CD4-positive, alpha-beta T cell (primary cell): ENCODE measurements around the gene PRRX1. TPM values are rescaled to one million over a fixed set of nuclear protein-coding genes. Genes with fewer than 3 reads are reported as not detected.

ENCODE experiments used
- ATAC-seq: fragments of 200-7000 bp; cut with Tn5 transposase; one replicate; pipeline ENCODE4 v1.10.0; 2022; ENCODE audit warnings: mild to moderate bottlenecking; ENCODE audit not compliant: poor library complexity
- CTCF ChIA-PET: fragments of 350-600 bp; sonication (Branson Sonifier 250); formaldehyde crosslinking; loops from one replicate; lab custom pipeline; 2021; ENCODE audit warnings: antibody characterized with exemption, inconsistent platforms; lab: Charles Lee
- POLR2A ChIA-PET: fragments of 350-600 bp; sonication (Branson Sonifier 250); formaldehyde crosslinking; loops from one replicate; lab custom pipeline; 2021; ENCODE audit warnings: antibody characterized with exemption, inconsistent platforms; lab: Charles Lee
- DNase-seq, 14 experiments: peaks; one replicate each; pipeline ENCODE4 v3.0.0-alpha.2; 2013 to 2020; ENCODE audit warnings: mixed read lengths in 2 of 14
- H3K27ac ChIP-seq, 2 donors: one replicate each; pipeline versions ENCODE4 v1.5.1 to v1.7.0; 2013; ENCODE audit warnings: low read length in 2 of 2, low read depth in 1 of 2, mild to moderate bottlenecking in 1 of 2
- H3K27me3 ChIP-seq, 2 experiments: 1 replicate in 1 of 2; 2 replicates in 1 of 2; pipeline versions ENCODE4 v1.6.1 to v1.7.0; 2013; ENCODE audit warnings: low read length in 2 of 2, control low read depth in 1 of 2, mild to moderate bottlenecking in 1 of 2, moderate library complexity in 1 of 2; ENCODE audit not compliant: insufficient read depth in 2 of 2, control insufficient read depth in 1 of 2
- H3K36me3 ChIP-seq: one replicate; pipeline ENCODE4 v1.6.1; 2013; ENCODE audit warnings: low read length, control low read depth; ENCODE audit not compliant: insufficient read depth
- H3K4me1 ChIP-seq: one replicate; pipeline ENCODE4 v1.6.1; 2013; ENCODE audit warnings: low read length, control low read depth; ENCODE audit not compliant: insufficient read depth
- H3K4me3 ChIP-seq: one replicate; pipeline ENCODE4 v1.5.1; 2013; ENCODE audit warnings: mild to moderate bottlenecking, low read length, moderate library complexity
- H3K9me3 ChIP-seq, 2 experiments: 1 replicate in 1 of 2; 2 replicates in 1 of 2; pipeline versions ENCODE4 v1.6.1 to v1.7.0; 2013; ENCODE audit warnings: low read length in 2 of 2, mild to moderate bottlenecking in 2 of 2, control low read depth in 1 of 2, moderate library complexity in 1 of 2; ENCODE audit not compliant: control insufficient read depth in 1 of 2, insufficient read depth in 1 of 2
- H3K27ac Mint-ChIP-seq: one replicate; pipeline ENCODE4 v1.8.0; 2020; ENCODE audit warnings: mixed read lengths
- H3K27me3 Mint-ChIP-seq: one replicate; pipeline ENCODE4 v1.8.0; 2021; ENCODE audit warnings: mixed read lengths
- H3K36me3 Mint-ChIP-seq: one replicate; pipeline ENCODE4 v1.8.0; 2021; ENCODE audit warnings: low read depth, mixed read lengths
- H3K4me1 Mint-ChIP-seq: one replicate; pipeline ENCODE4 v1.8.0; 2021; ENCODE audit warnings: low read depth, mixed read lengths
- H3K4me3 Mint-ChIP-seq: one replicate; pipeline ENCODE4 v1.8.0; 2020; ENCODE audit warnings: mild to moderate bottlenecking, mixed read lengths
- H3K9me3 Mint-ChIP-seq: one replicate; pipeline ENCODE4 v1.8.0; 2020; ENCODE audit warnings: mixed read lengths
- intact Hi-C, 2 experiments: fragments of 100-400 bp; cut with DNase I in 1 of 2; cut with micrococcal nuclease in 1 of 2; formaldehyde crosslinking; loops; one replicate each; pipeline versions ENCODE4 v1.15.1 to v1.9.0; 2023 to 2025; cut with DNase I, micrococcal nuclease
- total RNA-seq, 174 experiments: library from RNA in 2 of 174; stranded (reverse) in 2 of 174; gene quantifications; one replicate each; pipeline ENCODE4 v1.2.3 and lab custom pipeline; 2021 to 2026
- TF ChIP-seq, protein P1 (sequence below): fragments of 200-600 bp; IDR thresholded peaks from one replicate; pipeline ENCODE4 v1.8.0; 2022; ENCODE audit warnings: antibody characterized with exemption, mild to moderate bottlenecking

Gene PRRX1
- total RNA-seq, 2 experiments from 2014 or later: not detected

GRCh38 chr1:170670802-170671628 is 7.1 kb downstream of the PRRX1 start:
- TF ChIP-seq, protein P1, sequence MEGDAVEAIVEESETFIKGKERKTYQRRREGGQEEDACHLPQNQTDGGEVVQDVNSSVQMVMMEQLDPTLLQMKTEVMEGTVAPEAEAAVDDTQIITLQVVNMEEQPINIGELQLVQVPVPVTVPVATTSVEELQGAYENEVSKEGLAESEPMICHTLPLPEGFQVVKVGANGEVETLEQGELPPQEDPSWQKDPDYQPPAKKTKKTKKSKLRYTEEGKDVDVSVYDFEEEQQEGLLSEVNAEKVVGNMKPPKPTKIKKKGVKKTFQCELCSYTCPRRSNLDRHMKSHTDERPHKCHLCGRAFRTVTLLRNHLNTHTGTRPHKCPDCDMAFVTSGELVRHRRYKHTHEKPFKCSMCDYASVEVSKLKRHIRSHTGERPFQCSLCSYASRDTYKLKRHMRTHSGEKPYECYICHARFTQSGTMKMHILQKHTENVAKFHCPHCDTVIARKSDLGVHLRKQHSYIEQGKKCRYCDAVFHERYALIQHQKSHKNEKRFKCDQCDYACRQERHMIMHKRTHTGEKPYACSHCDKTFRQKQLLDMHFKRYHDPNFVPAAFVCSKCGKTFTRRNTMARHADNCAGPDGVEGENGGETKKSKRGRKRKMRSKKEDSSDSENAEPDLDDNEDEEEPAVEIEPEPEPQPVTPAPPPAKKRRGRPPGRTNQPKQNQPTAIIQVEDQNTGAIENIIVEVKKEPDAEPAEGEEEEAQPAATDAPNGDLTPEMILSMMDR: no peak
- peaks cover 61 to 70% of the 10 kb centered on the region in 2 experiments for H3K27me3 ChIP-seq
- H3K27me3 Mint-ChIP-seq: peaks cover 82% of the 10 kb centered on the region

DNA sequence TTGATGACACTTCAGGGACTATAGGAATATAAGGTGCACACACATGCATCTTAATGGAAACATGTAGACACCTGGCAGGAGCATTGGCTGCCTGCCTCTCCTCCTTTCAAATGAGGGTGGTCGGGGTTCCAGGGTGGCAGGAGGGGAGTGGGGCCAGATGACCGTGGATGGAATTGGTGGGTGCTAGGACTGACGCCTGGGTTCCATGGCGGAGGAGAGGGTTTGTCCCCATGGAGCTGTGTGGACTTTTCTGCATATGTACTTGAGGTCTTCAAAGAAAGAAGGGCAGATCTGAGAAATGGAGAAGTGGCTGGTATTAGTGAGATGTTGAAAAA is 7.7 kb downstream of the PRRX1 start:
- Histone ChIP-seq H3K4me1 (no peaks in the 10 kb centered on the region), H3K36me3 (no peaks in the 10 kb centered on the region), H3K27ac (no peak overlapping the region), H3K9me3 (peaks cover 0 to 10% of the 10 kb centered on the region in 2 experiments), H3K27me3 (peaks cover 55 to 64% of the 10 kb centered on the region in 2 experiments), H3K4me3 (no peak overlapping the region)
- no peak for DNase-seq
- peaks cover 22% of the 10 kb centered on the region for H3K4me1 Mint-ChIP-seq
- intact Hi-C loops: no loop called here
- TF ChIP-seq, protein P1: no peak
- H3K27me3 Mint-ChIP-seq: peaks cover 83% of the 10 kb centered on the region
- CTCF ChIA-PET: no interaction called here
- H3K4me3 Mint-ChIP-seq: no peak overlapping the region
- POLR2A ChIA-PET: no interaction called here
- H3K27ac Mint-ChIP-seq: no peak overlapping the region
- no peaks in the 10 kb centered on the region for H3K9me3 Mint-ChIP-seq
- ATAC-seq: no peak
- H3K36me3 Mint-ChIP-seq: no peaks in the 10 kb centered on the region

More at GRCh38 chr1:170670802-170671628, 7.1 kb downstream of the PRRX1 start:
- Histone ChIP-seq H3K9me3 (peaks cover 0 to 12% of the 10 kb centered on the region in 2 experiments), H3K36me3 (no peaks in the 10 kb centered on the region), H3K27ac (no peak overlapping the region), H3K4me1 (no peaks in the 10 kb centered on the region), H3K4me3 (no peak overlapping the region)
- DNase-seq: peak in 1 of 14 experiments; percentile 5
- intact Hi-C loops: no loop called here
- Mint-ChIP-seq H3K4me1 (peaks cover 23% of the 10 kb centered on the region), H3K9me3 (no peaks in the 10 kb centered on the region), H3K4me3 (no peak overlapping the region), H3K27ac (no peak overlapping the region), H3K36me3 (no peaks in the 10 kb centered on the region)
- CTCF ChIA-PET: no interaction called here
- ATAC-seq: no peak
- POLR2A ChIA-PET: no interaction called here

GRCh38 chr1:170672316-170672715 is 8.4 kb downstream of the PRRX1 start:
- Mint-ChIP-seq H3K4me3 (no peak overlapping the region), H3K27ac (no peak overlapping the region), H3K27me3 (peaks cover 80% of the 10 kb centered on the region), H3K9me3 (no peaks in the 10 kb centered on the region), H3K36me3 (no peaks in the 10 kb centered on the region), H3K4me1 (peaks cover 15% of the 10 kb centered on the region)
- Histone ChIP-seq H3K36me3 (no peaks in the 10 kb centered on the region), H3K4me3 (no peak overlapping the region), H3K4me1 (no peaks in the 10 kb centered on the region), H3K27ac (no peak overlapping the region), H3K9me3 (peaks cover 0 to 7% of the 10 kb centered on the region in 2 experiments), H3K27me3 (peaks cover 48 to 57% of the 10 kb centered on the region in 2 experiments)
- no peak for DNase-seq
- ChIA-PET CTCF (no interaction called here), POLR2A (no interaction called here)
- TF ChIP-seq, protein P1: no peak
- intact Hi-C loops: no loop called here
- ATAC-seq: no peak
